ENCODE data around the gene DOCK8. TPM values are rescaled to one million over a fixed set of nuclear protein-coding genes. Genes with fewer than 3 reads are reported as not detected.

The DOCK8 gene
- total RNA-seq, 1 experiment from 2014 or later = 1.4 TPM

DNA sequence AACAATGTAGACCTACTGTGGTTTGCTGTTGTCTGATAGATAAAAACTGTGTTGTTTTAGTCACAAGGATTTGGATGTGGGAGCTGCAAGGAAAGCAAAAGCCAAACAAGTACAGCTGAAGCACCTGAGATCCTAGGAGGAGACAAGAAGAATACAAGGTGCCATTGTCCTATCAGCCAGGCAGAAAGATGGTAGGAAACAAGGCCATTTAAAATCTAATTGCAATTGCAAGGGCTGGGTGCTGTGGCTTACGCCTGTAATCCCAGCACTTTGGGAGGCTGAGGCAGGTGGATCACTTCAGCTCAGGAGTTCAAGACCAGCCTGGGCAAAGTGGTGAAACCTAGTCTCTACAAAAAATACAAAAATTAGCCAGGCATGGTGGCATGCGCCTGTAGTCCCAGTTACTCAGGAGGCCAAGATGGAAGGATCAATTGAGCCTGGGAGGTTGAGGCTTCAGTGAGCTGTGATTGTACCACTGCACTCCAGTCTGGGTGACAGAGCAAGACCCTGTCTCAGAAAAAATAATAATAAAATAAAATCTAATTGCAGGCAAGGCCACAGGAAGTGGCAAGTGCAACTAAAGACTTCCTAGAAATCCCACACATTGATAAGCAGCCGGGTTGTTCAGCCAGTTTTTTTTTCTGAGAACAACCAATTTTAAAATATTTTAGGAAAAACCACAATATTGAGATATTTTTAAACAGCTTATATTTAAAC lies 22.6 kb downstream of the DOCK8 start:
- H4K5ac ChIP-seq (ENCODE audit: insufficient read length, low read depth, low read length) = no peak overlapping the region
- peaks cover 10% of the 10 kb centered on the region for H3K27me3 Mint-ChIP-seq (ENCODE audit: low read depth)
- H3T11ph ChIP-seq (ENCODE audit: low read length) = no peak overlapping the region
- H3K27me3 ChIP-seq (ENCODE audit: insufficient read depth, low read length) = no peaks in the 10 kb centered on the region
- no peaks in the 10 kb centered on the region for H3K23me2 ChIP-seq (ENCODE audit: insufficient read length, low read depth, low read length, poor library complexity, severe bottlenecking)
- no peak overlapping the region for H2BK5ac ChIP-seq (ENCODE audit: insufficient read length, low read length)
- H3K27ac Mint-ChIP-seq = peak overlapping the region in 1 of 3 experiments; percentile 27; a peak in 1 of 7 replicates
- no peak overlapping the region for H3K9ac ChIP-seq (ENCODE audit: extremely low read depth, insufficient read length, low read length)
- no peak overlapping the region for H4K91ac ChIP-seq (ENCODE audit: insufficient read length, low read depth, low read length)
- no peak overlapping the region for H2BK20ac ChIP-seq (ENCODE audit: low read depth, low read length, poor library complexity, severe bottlenecking)
- no peak overlapping the region for H2AFZ ChIP-seq (ENCODE audit: low read length)
- no CpG with 5 or more reads among the region's 3 CpGs for WGBS (ENCODE audit: extremely low coverage, insufficient read length, low lambda C conversion rate)
- H3K14ac ChIP-seq (ENCODE audit: insufficient read depth, low read length) = no peak overlapping the region
- no peak overlapping the region for H3K56ac ChIP-seq (ENCODE audit: insufficient read length, low read depth, low read length)
- H2BK15ac ChIP-seq (ENCODE audit: low read depth, low read length) = no peak overlapping the region
- H3K36me3 Mint-ChIP-seq (ENCODE audit: insufficient read depth in 1 of 3, low read depth in 3 of 3) = peaks cover 0 to 9% (median 2%) of the 10 kb centered on the region in 3 experiments; a peak in 3 of 7 replicates
- H3K9me3 ChIP-seq (ENCODE audit: control insufficient read depth, low read depth, low read length) = no peaks in the 10 kb centered on the region
- H3K4me3 Mint-ChIP-seq = no peak overlapping the region
- H3K4me1 ChIP-seq (ENCODE audit: insufficient read depth, low read length) = no peaks in the 10 kb centered on the region
- no peak overlapping the region for H3K4me2 ChIP-seq (ENCODE audit: insufficient read depth, insufficient read length, low read length)
- H3K23ac ChIP-seq (ENCODE audit: insufficient read length, low read depth, low read length) = no peak overlapping the region
- no peaks in the 10 kb centered on the region for H4K20me1 ChIP-seq (ENCODE audit: control insufficient read depth, insufficient read depth, insufficient read length)
- no peak overlapping the region for H4K8ac ChIP-seq (replicated peaks; ENCODE audit: insufficient read length, low read depth, low read length)
- no peak overlapping the region for H2BK120ac ChIP-seq (ENCODE audit: low read depth, low read length, poor library complexity, severe bottlenecking)
- no peak overlapping the region for H3K27ac ChIP-seq (ENCODE audit: insufficient read length, low read depth, low read length)
- DNase-seq = no peak
- no peak overlapping the region for H2BK12ac ChIP-seq (ENCODE audit: insufficient read length, low read depth, low read length)
- TF ChIP-seq, protein P1, sequence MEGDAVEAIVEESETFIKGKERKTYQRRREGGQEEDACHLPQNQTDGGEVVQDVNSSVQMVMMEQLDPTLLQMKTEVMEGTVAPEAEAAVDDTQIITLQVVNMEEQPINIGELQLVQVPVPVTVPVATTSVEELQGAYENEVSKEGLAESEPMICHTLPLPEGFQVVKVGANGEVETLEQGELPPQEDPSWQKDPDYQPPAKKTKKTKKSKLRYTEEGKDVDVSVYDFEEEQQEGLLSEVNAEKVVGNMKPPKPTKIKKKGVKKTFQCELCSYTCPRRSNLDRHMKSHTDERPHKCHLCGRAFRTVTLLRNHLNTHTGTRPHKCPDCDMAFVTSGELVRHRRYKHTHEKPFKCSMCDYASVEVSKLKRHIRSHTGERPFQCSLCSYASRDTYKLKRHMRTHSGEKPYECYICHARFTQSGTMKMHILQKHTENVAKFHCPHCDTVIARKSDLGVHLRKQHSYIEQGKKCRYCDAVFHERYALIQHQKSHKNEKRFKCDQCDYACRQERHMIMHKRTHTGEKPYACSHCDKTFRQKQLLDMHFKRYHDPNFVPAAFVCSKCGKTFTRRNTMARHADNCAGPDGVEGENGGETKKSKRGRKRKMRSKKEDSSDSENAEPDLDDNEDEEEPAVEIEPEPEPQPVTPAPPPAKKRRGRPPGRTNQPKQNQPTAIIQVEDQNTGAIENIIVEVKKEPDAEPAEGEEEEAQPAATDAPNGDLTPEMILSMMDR (conservative IDR thresholded peaks at IDR 0.05) = no peak
- no peak overlapping the region for H2AK5ac ChIP-seq (ENCODE audit: insufficient read length, low read length)
- peaks cover 14 to 23% of the 10 kb centered on the region in 2 experiments for H3K9me3 Mint-ChIP-seq
- H3K18ac ChIP-seq (ENCODE audit: insufficient read length, low read depth, low read length) = no peak overlapping the region
- H3K4me1 Mint-ChIP-seq = no peaks in the 10 kb centered on the region
- H3K79me1 ChIP-seq (ENCODE audit: insufficient read depth, low read depth, low read length, poor library complexity, severe bottlenecking) = no peaks in the 10 kb centered on the region
- no peak overlapping the region for H3K4ac ChIP-seq (ENCODE audit: low read depth, low read length)
- no peaks in the 10 kb centered on the region for H3K79me2 ChIP-seq (ENCODE audit: insufficient read depth, low read length)
